Measurements from ENCODE around the gene CHST1.

CHST1 gene

DNA sequence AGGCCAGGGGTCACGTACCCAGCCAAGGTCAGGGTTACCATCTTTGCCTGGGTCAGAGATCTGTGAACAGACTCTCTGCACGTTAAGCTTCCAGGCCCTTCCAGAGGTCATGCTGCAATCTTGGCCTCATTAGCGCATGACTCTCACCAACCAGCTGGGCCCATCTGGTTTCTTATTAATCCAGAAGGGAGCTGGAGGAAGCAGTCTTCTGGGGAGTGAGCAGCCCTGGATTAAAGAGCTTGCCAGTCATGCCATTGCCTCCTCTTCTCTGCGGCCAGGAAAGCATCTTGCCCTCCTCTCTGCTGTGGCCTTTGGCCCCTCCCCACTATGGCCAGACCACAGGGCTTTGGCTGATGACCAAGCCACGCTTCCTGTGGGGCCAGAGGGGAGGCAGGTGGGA lies 57.4 kb downstream of the CHST1 start:
- no peak for DNase-seq

DNA sequence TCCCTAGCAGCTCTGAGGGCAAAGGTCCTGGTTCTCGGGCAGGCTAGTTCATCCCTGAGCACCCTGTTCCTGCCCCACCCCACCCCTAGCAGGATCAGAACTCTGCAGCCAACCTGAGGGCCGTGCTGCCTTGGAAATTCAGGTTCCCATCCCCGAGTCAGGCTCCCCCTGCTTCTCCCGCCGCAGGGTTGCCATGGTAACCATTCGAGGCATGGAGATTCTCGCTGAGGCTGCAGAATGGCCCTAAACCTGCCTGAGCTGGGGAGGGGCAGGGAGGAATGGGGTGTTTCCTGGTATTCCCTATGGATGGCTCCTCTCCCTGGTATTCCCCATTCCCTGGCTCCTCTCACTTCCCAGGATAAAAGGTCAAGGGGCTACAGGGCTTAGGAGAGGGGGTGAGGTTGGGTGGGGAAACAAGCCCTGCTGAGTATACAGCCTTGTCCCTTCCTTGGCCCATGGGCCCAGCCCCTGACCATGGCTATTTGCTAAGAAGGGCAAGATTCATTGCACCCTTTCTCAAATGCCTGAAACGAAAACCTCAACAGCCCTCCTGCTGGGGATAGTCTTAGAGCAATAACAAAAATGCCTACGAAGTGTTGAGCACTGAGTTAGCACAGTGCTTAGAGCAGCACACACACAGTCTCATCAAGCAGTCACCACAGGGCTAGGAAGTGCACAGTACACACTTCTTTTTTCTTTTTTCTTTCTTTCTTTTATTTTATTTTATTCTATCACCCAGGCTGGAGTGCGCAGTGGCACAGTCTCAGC lies 58.7 kb downstream of the CHST1 start:
- peak in 21 of 56 donors; percentile 1 to 61 (median 16) for DNase-seq

DNA sequence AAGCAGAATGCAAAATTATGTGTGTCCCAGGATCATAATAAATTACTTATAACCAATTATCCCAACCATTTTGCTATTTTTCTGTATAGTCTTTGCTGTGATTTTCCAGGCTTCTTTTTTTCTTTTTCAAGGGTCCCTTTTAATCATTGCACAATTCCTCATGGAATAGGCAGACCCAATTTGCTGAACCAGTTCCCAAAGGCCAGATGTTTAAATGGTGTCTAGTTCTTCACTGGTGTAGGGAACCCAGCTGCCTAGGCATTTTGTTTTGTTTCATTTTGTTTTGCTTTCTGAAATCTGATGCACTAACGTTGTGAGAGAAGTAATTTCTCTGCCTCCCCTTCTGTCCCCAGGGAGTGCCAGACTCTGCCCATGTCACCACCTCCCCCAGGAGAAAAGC lies 60.4 kb downstream of the CHST1 start:
- DNase-seq = no peak

DNA sequence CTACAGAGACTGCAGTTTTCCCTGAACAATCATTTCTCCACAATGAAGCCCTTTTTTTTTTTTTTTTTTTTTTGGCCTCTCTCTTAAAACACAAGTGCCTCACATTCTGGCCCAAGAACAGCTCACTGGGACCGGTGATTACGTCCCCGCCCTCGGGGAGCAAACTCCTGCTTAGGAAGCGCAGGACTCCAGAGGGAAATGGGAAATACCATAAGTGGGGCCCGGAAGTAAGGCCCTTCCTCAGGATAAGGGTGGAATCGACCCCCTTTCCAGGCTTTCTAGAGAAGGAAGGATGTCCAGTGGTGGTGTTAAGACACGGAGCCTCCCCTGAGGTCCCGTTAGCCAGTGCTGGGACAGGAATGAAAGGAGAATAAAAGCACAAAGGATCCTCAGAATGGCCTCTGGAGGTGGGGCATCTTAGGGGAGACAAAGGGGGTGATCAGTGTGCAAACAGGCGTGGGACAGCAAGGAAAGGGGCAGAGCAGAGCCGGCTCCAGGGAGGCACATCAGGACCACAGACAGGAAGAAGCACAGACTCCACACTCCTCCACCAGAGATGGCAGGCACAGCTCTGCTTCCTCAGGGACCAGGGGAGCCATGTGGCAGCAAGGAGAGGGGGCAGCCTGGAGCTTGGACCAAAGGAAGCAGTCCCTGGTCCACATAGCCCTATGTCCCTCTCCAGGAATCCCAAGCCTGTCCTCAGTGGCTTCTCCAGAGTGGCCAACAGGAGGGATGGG lies 61.3 kb downstream of the CHST1 start:
- DNase-seq = no peak

DNA sequence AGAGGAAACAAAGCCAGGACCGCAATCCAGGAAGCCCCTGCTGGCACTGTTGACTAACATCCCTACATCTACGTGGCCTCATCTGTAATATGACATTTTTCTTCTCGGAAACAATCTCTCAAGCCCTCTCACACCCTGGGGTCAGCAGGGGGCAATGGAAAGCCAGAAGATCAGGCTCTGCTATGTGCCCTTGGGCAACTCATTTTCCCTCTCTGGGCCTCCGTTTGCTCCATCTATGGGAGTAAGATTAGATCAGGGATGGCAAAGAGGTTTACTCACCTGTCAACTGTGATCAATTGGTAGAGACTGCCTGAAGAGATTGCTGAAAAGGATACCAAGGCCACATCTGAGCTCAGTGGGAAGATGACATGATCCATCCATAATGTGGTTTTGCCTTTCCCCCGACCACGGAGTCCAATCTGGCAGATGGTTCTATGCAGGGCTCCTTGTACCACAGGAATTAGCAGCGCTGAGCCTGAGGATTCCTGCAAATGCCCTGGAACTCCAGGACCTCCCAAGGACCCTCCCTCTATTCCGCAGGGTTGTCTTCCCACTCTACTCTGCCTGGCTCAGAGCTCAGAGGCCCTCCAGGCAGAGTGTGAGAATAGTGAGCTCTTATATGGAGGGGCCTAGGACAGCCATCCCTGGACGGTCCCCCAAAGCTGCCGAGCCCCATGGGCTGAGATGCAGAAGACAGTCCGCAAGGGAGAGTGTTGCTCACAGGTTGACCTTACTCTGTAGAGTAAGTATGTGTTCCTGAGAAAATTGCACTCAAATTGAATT lies 66.1 kb downstream of the CHST1 start:
- no peak for DNase-seq
